Measurements from ENCODE around the gene CCDC86. TPM values are rescaled to one million over a fixed set of nuclear protein-coding genes. Genes with fewer than 3 reads are reported as not detected.

CCDC86 gene
- total and polyA plus RNA-seq, 2 of the 4 experiments (the other 2 are of a cell fraction), result 9.5 to 34.0 TPM

- no peak overlapping the region for H3K4me3 ChIP-seq (ENCODE audit: insufficient read depth, low read depth, low read length)
- no peaks in the 10 kb centered on the region for H3K9me3 ChIP-seq (ENCODE audit: control insufficient read depth, insufficient read depth, low read length)
- H3K18ac ChIP-seq (ENCODE audit: low read depth, low read length), result no peak overlapping the region
- H4K5ac ChIP-seq (ENCODE audit: low read depth, low read length), result no peak overlapping the region
- H4K91ac ChIP-seq (ENCODE audit: insufficient read depth, low read depth, low read length), result no peak overlapping the region
- H3K9me1 ChIP-seq (ENCODE audit: insufficient read depth, low read length), result 0 out of 2 replicates have a peak, but pooled peaks cover 3% of the 10 kb centered on the region
- intact Hi-C loops (cut with micrococcal nuclease) (no loop called here), dilution Hi-C loops (cut with HindIII; ENCODE audit: low sequenced_read_pairs, unreplicated experiment) (no loop called here), in situ Hi-C loops (cut with MboI; ENCODE audit: low sequenced_read_pairs) (no loop called here)
- no peak overlapping the region for H2BK120ac ChIP-seq (ENCODE audit: low read depth, low read length)
- peaks cover 34% of the 10 kb centered on the region for H3K36me3 ChIP-seq (ENCODE audit: control insufficient read depth, insufficient read depth, low read length)
- H3K9ac ChIP-seq (ENCODE audit: low read depth, low read length), result no peak overlapping the region
- H2BK5ac ChIP-seq (ENCODE audit: low read depth, low read length, poor library complexity, severe bottlenecking), result no peak overlapping the region
- peaks cover 19 to 38% of the 10 kb centered on the region in 2 experiments for H3K79me1 ChIP-seq (ENCODE audit: low read depth in 1 of 2, low read length in 2 of 2)
- no peaks in the 10 kb centered on the region for H3K27me3 ChIP-seq (ENCODE audit: control insufficient read depth, insufficient read depth, low read length)
- 0 out of 2 replicates have a peak, but pooled peaks cover 12% of the 10 kb centered on the region for H4K20me1 ChIP-seq (ENCODE audit: insufficient read depth, low read length)
- ChIA-PET CTCF (no interaction called here), POLR2A (ENCODE audit: unreplicated experiment) (no interaction called here)
- H3K4ac ChIP-seq (ENCODE audit: low read depth, low read length), result no peak overlapping the region
- no peak overlapping the region for H4K8ac ChIP-seq (ENCODE audit: low read depth in 2 of 2, low read length in 2 of 2)
- no peak overlapping the region for H2AFZ ChIP-seq (replicated peaks; ENCODE audit: low read length, poor library complexity)
- 92% methylated on average over 6 of the region's 12 CpGs; no CpG with 5 or more reads in 1 of the 2 experiments for WGBS, 2 experiments (ENCODE audit: extremely low coverage in 2 of 2, insufficient read length in 1 of 2)
- H2BK20ac ChIP-seq (ENCODE audit: low read depth, low read length), result no peak overlapping the region
- no peak overlapping the region for H3K14ac ChIP-seq (replicated peaks; ENCODE audit: low read depth, low read length)
- H3K27ac ChIP-seq (ENCODE audit: insufficient read depth, low read length), result no peak overlapping the region
- no peak overlapping the region for H2AK5ac ChIP-seq (ENCODE audit: low read depth, low read length)
- no peak overlapping the region for H3K23ac ChIP-seq (ENCODE audit: low read depth, low read length)
- no peak for ATAC-seq (ENCODE audit: low read depth)
- TF ChIP-seq MAZ (IDR thresholded peaks at IDR 0.05; ENCODE audit: borderline replicate concordance, low read depth, low read length), result no peak
- TF ChIP-seq USF2 (IDR thresholded peaks at IDR 0.05; ENCODE audit: low read depth, low read length), result no peak
- no peak for TF ChIP-seq BHLHE40 (IDR thresholded peaks at IDR 0.05; ENCODE audit: low read depth, low read length)
- no peak for TF ChIP-seq CTCF (conservative IDR thresholded peaks at IDR 0.05; ENCODE audit: low read depth, low read length)
- no peak for TF ChIP-seq RAD21 (IDR thresholded peaks at IDR 0.05; ENCODE audit: low read length)
- no peak for TF ChIP-seq NFE2L2 (IDR thresholded peaks at IDR 0.05; ENCODE audit: low read depth, low read length)
- no peak for TF ChIP-seq FOS (IDR thresholded peaks at IDR 0.05; ENCODE audit: low read depth, low read length)
- TF ChIP-seq RFX5 (IDR thresholded peaks at IDR 0.05; ENCODE audit: low read depth, low read length), result no peak
- no peak for TF ChIP-seq SMC3 (IDR thresholded peaks at IDR 0.05; ENCODE audit: low read depth, low read length)
- no peak for TF ChIP-seq MXI1 (IDR thresholded peaks at IDR 0.05; ENCODE audit: borderline replicate concordance, low read depth, low read length)
- TF ChIP-seq CEBPB (IDR thresholded peaks at IDR 0.05; ENCODE audit: low read depth, low read length), result no peak
- no peak for TF ChIP-seq RCOR1 (IDR thresholded peaks at IDR 0.05; ENCODE audit: insufficient replicate concordance, low read length)
- no peak for TF ChIP-seq ELK1 (IDR thresholded peaks at IDR 0.05; ENCODE audit: borderline replicate concordance, low read depth, low read length)
- no peak for TF ChIP-seq POLR2A (IDR thresholded peaks at IDR 0.05; ENCODE audit: low read depth, low read length)
- no peak for TF ChIP-seq MAFK (IDR thresholded peaks at IDR 0.05; ENCODE audit: low read depth, low read length)
- no peak for TF ChIP-seq CHD1 (IDR thresholded peaks at IDR 0.05; ENCODE audit: low read depth, low read length)
- no peak for DNase-seq
- H2AK9ac ChIP-seq (replicated peaks; ENCODE audit: low read depth, low read length, poor library complexity), result no peak overlapping the region
- no TSS peak for BruUV-seq (replicated peaks)
- peaks cover 14% of the 10 kb centered on the region for H3K4me1 ChIP-seq (ENCODE audit: control insufficient read depth, insufficient read depth, low read length)
- no peak overlapping the region for H2BK15ac ChIP-seq (ENCODE audit: low read depth, low read length)
- H3K56ac ChIP-seq (ENCODE audit: extremely low read depth, insufficient read depth, low read length), result no peak overlapping the region
- no peak overlapping the region for H3K4me2 ChIP-seq (ENCODE audit: low read depth, low read length)
Measured at GRCh38 chr11:60847896-60848295, 6.0 kb downstream of the CCDC86 start.

Data from IMR-90 (cell line).